Measurements from ENCODE around the gene CD46. TPM values are rescaled to one million over a fixed set of nuclear protein-coding genes. Genes with fewer than 3 reads are reported as not detected.

CD46 gene
- total and polyA plus RNA-seq, 2 donors (not counting 1 experiment from before 2014, with no cell fraction given) = 38.6 to 173 TPM

- no peak for ATAC-seq (ENCODE audit: low read depth)
- no peaks in the 10 kb centered on the region for H3K27me3 ChIP-seq (replicated peaks in 1 of 4; ENCODE audit: control extremely low read depth in 1 of 4, control insufficient read depth in 3 of 4, insufficient read depth in 4 of 4, low read length in 3 of 4)
- intact Hi-C loops (cut with micrococcal nuclease) = no loop called here
- H3K27ac ChIP-seq (ENCODE audit: low read length in 2 of 2) = peak overlapping the region; percentile 93 to 96
- Mint-ChIP-seq H3K9me3 (ENCODE audit: insufficient read depth) (no peaks in the 10 kb centered on the region), H3K27ac (peak overlapping the region; percentile 99), H3K4me3 (peak overlapping the region; percentile 99), H3K27me3 (peaks cover 4% of the 10 kb centered on the region), H3K4me1 (peaks cover 91% of the 10 kb centered on the region)
- peaks cover 0 to 55% of the 10 kb centered on the region in 2 experiments for H3K36me3 ChIP-seq (replicated peaks in 1 of 2; ENCODE audit: control extremely low read depth in 1 of 2, control insufficient read depth in 1 of 2, extremely low read depth in 1 of 2, insufficient read depth in 2 of 2, low read length in 1 of 2)
- ChIA-PET POLR2A (interaction anchor here (0.7 to 3.6 kb wide), 3 partner anchors 41 to 69 kb away, joined by 3 to 71 read pairs (median 8); partner anchors contain the start of gene CD46), CTCF (interaction anchor here (0.9 to 20.3 kb wide), 5 partner anchors 9 to 143 kb away, joined by 4 to 526 read pairs (median 27); no protein-coding TSS in a partner anchor)
- no peak overlapping the region for H2AFZ ChIP-seq (ENCODE audit: insufficient read depth, low read depth, low read length, poor library complexity, severe bottlenecking)
- peaks cover 56 to 77% of the 10 kb centered on the region in 2 donors for H3K4me1 ChIP-seq (ENCODE audit: control insufficient read depth in 2 of 2, insufficient read depth in 2 of 2, low read length in 2 of 2)
- H3K4me2 ChIP-seq (replicated peaks; ENCODE audit: low read depth, low read length, poor library complexity, severe bottlenecking) = peak overlapping the region; percentile 83
- H4K20me1 ChIP-seq (ENCODE audit: control insufficient read depth, insufficient read depth, low read length, poor library complexity, severe bottlenecking) = peaks cover 62% of the 10 kb centered on the region
- no peak for DNase-seq
- H3K9me3 ChIP-seq (ENCODE audit: control extremely low read depth in 1 of 3, control insufficient read depth in 2 of 3, insufficient read depth in 1 of 3, low read length in 2 of 3) = no peaks in the 10 kb centered on the region
- H3K79me2 ChIP-seq (ENCODE audit: control insufficient read depth, insufficient read depth, low read length) = peaks cover 96% of the 10 kb centered on the region
- H3K4me3 ChIP-seq (ENCODE audit: control extremely low read depth in 1 of 5, extremely low read depth in 1 of 5, insufficient read depth in 1 of 5, low read depth in 2 of 5, low read length in 4 of 5) = peak overlapping the region in 4 of 5 experiments; percentile 82 to 100 (median 98)
- H3K9ac ChIP-seq (ENCODE audit: low read length) = peak overlapping the region; percentile 99
- 90% methylated on average over 15 of the region's 22 CpGs for WGBS (ENCODE audit: insufficient coverage)
- TF ChIP-seq EZH2 (IDR thresholded peaks at IDR 0.05; ENCODE audit: borderline replicate concordance, insufficient read depth, low read depth, low read length, poor library complexity, severe bottlenecking) (no peak), CTCF (IDR thresholded peaks at IDR 0.05) (no peak)
Measured at GRCh38 chr1:207820568-207821463, 69.0 kb downstream of the CD46 start.
